Superior temporal gyrus (tissue), 1 donor: Measurements from ENCODE around the gene ATP2B1.
"Not testable (repeated sequence)": the region's sequence is repeated elsewhere in the genome, so short reads cannot be mapped to it uniquely, and the experiment has no call there.

Experiments used
- DNase-seq: peaks from one replicate; pipeline ENCODE4 v3.0.0-alpha.2; 2016; ENCODE audit errors: extremely low spot score

Gene ATP2B1

GRCh38 chr12:89712706-89713105 is 4.1 kb upstream of the ATP2B1 start:
- no peak for DNase-seq

- DNase-seq, result no peak
Measured at GRCh38 chr12:89710873-89711750, 2.5 kb upstream of the ATP2B1 start.

DNA sequence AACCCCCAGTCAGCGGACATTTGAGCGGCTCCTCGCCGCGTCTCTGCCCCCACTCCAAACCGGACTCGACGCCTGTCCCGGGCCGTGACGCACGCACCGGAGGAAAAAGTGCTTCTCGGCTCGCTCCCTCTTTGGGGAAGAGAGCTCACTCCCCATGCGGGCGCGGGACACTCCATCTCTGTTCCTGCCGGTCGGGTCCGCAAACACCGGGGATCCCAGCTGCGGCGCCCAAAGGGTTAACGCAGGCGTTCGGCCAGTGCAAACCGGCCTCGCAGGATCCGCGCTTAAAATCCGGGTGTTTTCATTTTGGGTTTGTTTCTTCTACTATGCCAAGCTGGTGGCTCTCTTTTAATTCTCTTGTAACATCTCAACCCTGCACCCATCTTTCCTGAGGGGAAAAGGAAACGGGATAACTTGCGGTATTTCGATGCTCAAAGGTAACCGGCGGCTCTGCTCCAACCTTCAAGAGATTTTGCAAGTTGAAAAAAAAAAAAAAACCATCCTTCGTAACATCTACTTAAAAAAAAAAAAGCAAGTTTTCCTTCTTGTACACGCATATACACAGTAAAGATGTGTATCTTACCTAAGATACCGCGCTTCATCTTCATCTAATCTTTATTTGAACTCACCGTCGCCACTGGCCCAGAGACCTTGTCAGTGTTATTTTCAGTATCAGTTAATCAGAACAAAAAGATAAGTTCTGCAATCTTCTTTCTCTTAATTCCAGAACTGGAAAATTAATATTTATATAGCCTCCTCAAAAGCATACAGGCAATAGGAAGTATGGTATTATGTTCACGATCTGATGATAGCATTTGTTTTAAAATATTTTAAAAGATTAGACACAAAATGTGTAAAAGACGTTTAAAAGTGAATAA is 1.6 kb upstream of the ATP2B1 start:
- DNase-seq, result peak; percentile 68

GRCh38 chr12:89709157-89709994 is 738 bp upstream of the ATP2B1 start:
- DNase-seq, result peak; percentile 91

DNA sequence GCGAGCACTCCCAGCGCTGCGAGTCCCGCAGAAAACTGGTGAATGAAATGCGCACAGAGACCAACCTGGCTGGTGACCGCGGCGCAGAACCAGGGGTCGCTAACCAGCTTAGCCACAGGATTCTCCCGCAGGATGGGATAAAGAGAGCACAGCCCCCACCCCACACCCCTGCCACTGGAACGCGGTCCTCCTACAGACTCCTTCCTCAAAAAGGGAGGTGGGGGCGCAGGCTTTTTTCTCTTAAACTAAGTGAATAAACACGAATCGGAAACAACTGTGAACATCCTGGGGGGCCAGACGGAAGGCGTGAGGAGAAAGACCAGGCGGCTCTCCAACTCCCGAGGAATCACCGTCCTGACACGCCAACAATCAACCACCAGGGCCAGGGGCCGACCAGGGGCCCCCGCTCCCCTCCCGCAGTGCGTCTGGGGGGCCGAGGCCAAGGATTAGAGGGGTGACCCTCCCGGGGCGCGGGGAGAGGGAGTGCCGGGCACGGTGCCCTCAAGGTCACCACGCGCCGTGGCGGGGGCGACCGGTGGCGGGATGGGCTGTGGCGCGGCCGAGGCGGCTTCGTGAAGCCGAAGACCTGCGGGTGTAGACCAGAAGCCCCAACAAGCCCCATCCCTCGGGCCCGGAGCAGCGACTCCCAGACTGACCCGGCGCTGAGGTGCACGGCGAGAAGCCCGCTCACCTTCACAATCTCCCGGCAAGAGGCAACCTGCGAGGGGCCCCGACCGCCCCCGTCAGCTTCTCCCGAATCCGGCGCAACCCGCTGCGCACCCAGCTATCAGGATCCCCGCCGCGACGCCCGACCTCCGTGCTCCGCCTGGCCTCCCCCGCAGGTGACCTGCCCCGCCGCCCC is 704 bp downstream of the ATP2B1 start:
- DNase-seq, result no peak

DNA sequence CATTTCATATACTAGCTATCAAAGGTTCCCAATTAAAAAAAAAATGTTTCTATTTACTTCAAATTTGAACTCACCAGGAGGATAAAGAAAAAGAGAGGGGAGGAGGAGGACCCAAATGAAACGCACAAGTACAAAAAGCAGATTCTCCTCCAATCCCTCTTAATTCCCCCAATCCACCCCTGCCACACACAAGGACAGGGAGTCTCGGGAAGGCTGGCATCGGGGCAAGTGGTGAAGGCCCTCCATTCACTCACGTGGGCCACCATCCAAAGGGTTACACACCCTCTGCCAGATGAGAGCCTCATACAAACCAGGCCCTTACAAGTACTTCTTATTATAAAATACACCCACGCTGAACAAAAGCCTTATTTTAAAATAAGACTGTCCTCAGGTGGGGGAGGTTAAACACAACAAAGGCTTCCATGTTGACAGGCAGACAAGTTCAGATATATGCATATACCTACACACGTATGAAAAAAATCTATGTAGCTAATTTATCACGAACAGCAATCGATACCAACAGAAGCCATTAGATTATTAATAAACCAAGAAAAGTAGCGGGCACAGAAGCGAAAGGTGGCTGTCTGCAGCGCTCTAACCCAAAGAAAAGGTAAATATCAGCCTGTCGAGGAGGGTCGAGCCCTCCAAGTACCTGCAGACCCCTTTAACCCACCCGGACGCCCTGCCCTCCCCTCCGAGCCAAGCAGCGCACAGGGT is 1.5 kb downstream of the ATP2B1 start:
- DNase-seq, result peak; percentile 59

GRCh38 chr12:89706551-89706950 is 2.1 kb downstream of the ATP2B1 start:
- DNase-seq, result no peak

DNA sequence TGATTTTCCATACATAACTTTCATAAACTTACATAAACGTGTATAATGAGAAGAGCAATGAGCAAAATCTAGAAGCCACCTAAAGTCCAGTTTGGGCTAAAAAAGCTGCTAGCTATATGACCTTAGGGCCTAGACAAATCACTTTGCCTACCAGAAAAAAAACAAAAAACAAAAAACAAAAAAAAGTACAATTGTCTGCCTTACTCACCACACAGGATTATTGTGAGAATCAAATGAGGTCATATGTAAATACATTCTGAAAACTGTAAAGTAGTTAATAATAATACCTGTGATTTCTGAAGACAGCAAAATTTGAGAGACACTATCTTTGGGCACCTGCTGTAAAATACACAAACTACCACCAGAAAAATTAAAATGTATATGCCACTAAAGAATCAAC is 4.2 kb downstream of the ATP2B1 start:
- DNase-seq, result peak; percentile 8

DNA sequence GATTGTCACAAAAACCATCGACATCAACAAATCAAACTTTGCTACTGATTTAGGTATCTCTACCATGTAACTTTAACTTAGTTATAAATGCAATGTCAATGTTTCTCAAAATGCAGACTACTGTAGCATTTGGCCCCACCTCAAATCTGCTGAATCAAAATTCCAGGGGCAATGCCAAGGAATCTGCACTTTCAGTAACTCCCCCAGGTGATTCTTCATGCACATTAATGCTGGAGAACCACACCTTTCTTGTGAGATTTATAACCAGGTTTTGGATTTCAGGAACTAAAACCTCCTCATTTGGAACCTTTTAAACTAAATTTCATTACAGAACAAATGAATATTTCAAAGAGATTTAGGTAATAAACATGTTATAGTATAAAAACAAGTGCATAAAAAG is 4.9 kb downstream of the ATP2B1 start:
- no peak for DNase-seq

- DNase-seq, result no peak
Measured at GRCh38 chr12:89702503-89702902, 6.1 kb downstream of the ATP2B1 start.

DNA sequence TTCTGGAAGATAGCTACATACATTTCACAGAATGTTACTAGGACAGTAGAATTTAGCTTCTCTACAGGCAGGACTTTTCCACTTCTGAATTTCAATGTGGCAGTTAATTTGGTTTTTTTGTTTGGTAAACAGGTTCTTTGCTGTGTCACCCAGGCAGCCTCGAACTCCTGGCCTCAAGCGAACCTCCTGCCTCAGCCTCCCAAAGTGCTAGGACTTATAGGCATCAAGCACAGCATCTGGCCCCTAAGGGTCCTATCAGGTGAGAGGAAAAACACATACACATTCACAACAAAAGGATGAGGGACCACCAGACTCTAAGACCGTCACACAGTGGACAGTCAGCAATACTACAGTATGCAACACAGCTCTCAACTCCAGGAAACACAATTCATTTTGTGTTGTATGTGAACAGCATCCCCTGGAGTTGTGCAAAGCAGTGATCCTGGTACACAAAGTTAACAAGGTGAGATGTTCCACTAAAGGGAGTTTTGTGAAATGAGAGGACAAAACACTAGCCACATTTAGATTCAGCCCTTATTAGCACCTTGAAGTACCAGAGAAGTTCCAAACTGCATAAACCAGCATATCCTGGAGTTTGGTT is 6.9 kb downstream of the ATP2B1 start:
- no peak for DNase-seq

DNA sequence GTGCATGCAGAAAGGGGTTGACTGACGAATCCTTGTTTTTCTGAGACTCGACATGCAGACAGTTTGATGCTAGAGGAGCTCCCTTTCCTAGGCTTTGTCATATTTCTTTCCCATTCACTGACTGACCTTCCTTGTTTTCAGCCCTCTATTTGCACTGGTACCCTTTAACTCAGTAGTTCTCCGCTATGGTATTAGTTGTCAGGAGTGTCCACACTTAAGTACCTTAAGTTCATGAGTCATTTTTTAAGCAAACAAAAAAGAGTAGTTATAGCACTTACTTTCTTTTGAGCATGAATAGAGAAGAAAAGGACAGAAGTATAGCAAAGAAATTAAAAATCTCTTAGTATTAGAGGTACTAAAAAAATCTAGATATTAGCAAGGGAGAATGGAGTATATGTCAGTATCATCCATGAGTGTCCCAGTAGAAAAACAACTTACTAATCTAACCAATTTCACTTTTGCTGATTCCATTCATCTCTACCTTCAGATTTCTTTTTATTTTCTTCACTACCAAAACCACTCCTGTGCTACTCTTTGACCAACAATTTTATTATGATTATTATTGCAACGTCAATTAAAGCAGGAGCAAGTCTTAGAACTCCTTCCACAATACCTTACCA is 8.3 kb downstream of the ATP2B1 start:
- no peak for DNase-seq

GRCh38 chr12:89698607-89699006 is 10.0 kb downstream of the ATP2B1 start:
- no peak for DNase-seq

GRCh38 chr12:89697728-89698127 is 10.9 kb downstream of the ATP2B1 start:
- not testable (repeated sequence) for DNase-seq

GRCh38 chr12:89697296-89697695 is 11.3 kb downstream of the ATP2B1 start:
- DNase-seq, result no peak

GRCh38 chr12:89695830-89696229 is 12.8 kb downstream of the ATP2B1 start:
- no peak for DNase-seq

GRCh38 chr12:89695100-89695499 is 13.5 kb downstream of the ATP2B1 start:
- DNase-seq, result no peak

DNA sequence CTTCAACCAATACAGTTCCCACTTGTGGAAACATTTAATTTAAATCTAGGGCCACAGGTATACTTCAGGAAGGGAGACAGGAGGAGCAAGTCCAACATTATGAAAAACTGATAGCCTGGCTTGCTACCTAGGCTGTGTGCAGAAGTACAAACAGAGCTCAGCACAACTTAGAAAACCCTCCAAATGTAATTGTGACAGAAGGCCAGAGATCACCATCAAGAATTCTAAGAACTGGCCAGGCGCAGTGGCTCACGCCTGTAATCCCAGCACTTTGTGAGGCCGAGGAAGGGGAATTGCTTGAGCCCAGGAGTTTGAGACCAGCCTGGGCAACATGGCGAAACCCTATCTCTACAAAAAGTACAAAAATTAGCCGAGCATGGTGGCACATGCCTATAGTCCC is 14.1 kb downstream of the ATP2B1 start:
- no peak for DNase-seq

DNA sequence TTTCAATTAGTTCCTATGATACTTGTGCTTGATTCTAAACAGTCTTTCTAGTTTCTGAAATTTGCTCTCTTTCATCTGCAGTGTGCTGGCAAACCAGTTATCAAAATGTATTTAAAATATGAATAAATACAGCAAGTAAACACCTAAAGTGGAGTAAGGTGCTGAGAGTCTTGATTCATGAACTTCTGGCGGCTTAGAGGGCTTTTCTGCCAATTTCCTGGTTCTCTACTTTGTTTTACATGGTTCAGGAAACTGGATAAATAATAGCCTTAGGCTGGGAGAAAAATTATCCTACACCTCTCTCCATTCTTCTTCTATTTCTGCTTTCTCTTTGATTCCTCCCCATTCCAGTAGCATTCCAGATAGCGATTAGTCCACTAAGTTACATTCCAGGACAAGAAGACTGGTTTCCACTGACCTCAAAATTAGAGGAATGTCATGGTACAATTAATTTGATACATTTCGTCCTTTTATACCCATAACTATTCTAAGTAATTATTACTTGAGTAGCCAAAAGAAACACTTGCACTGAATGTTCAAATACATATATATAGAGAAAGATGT is 14.9 kb downstream of the ATP2B1 start:
- no peak for DNase-seq
